HG02973 (cell line): Measurements from ENCODE around the gene IL17RB.

ENCODE experiments used
- ATAC-seq: cut with Tn5 transposase; IDR thresholded peaks from one replicate; pipeline ENCODE4 v1.9.1; 2021; ENCODE audit warnings: moderate library complexity; ENCODE audit not compliant: unreplicated experiment

Gene IL17RB

DNA sequence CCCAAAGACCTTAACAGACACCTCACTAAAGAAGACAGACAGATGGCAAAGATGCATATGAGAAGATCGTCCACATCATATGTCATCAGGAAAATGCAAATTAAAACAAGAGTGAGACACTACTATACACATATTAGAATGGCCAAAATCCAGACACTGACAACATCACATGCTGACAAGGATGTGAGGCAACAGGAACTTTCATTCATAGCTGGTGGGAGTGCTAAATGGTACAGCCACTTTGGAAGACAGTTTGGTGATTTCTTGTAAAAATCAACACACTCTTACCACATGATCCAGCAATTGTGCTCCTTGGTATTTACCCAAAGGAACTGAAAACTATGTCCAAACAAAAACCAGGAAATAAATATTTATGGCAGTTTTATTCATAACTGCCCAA is 17.8 kb upstream of the IL17RB start:
- ATAC-seq = no peak

DNA sequence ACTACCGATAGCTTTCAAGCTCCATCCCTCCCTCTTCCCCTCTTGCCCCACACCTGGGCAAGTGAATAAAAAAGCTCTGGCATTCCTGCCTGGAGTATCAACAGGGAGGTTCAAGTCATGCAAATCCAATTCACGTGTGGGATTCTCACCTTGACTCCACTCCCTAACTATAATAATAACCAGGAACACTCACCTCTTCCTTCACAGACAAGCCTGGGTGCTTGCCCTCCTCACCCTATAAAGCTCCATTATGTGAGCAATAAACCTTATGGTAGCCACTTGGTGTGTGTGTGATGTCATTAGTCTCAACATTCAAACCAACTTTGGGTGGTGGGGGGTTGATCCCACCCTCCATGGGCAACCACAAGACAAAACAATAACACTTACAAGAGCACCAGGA is 16.8 kb upstream of the IL17RB start:
- ATAC-seq = no peak

DNA sequence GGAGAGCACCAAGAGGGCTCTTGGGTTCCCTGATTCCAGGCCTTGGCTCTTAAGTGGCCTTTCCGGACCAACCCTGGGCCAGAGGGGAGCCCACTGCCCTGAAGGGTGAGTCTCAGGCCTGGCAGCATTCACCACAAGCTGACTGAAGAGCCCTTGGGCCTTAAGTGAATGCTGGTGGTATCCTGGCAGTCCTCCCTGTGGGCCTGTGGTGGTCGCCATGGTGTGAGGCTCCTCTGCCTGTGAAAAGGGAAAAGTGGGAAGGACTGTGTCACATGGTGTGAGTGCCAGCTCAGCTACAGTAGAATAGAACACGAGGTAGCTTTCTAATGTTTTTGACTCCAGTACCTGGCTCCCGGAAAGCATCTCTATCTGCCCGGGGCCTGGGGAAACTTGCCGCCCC is 15.4 kb upstream of the IL17RB start:
- no peak for ATAC-seq

DNA sequence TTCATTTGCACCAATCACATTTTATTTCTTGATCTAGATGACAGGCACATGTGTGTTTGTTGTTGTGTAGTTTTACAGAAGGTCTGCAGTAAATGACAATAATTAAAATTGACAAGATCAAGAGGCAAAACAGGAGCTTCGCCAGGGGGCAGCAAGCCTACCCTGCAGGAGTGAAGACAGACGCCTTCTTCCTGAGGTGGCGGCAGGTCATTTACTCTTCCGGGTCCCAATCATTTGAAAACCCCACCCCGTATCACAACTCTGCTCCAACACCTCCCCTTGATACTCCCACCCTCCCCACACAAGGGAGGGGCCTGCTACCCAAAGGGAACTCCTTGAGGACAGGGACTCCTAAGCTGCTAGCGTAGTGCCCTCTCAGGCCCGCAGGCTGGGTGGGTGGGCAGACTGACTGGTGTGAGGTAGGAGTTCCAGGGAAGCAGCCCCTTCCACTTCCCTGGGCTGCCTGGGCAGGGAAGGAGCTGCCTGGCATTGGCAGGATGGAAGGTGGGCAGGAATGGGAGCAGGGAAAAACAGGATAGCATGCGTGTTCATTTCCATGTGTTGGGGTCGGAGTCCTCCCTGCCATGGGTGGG is 13.2 kb upstream of the IL17RB start:
- no peak for ATAC-seq

DNA sequence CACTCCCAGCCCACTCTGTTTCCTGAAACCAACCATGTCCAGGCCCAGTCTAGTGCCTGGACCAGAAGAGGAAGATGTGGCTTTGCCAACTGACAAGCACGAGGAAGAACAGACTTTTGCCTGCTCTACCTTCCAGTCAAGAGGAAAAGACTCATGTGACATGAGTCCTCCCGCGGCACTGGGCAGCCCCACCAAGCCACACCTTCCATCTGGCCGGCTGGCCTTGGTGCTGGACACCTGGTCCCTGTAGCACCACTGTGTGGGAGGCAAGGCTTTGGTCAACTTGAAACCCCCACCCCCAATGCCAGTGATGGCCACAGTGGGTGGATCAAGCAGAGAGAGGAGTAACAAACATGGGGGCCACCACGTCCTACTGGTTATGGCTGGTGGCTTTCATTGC is 12.7 kb upstream of the IL17RB start:
- no peak for ATAC-seq

DNA sequence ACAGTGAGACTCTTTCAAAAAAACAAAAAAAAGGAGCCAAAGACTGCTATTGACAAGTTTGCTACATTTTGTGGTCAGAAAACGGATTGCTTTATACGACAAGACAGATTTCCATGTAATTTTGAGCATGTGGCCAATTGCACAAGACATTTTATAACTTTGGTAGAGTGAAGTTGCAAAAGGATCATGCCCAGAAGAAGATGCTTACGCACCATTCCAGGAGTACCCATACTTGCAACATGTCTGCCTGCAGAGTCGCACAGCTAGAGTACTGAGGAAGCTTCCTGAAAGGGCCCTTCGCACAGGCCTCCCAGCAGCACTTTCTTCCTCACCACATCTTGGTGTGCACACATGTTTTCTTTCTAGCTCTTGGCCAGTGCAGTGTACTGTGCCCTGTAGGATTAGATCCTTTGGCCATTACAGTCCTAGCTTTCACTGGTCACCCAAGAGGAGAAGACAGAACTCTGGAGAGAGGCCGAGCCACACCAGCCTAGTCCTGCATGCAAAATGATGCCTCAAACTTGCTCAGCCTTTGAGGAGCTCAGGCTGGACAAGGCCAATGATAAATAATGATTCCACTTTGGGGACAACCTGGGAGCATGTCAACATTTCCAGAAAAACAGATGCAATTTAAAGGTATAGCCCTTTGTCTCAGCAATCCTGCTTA is 11.8 kb upstream of the IL17RB start:
- no peak for ATAC-seq

DNA sequence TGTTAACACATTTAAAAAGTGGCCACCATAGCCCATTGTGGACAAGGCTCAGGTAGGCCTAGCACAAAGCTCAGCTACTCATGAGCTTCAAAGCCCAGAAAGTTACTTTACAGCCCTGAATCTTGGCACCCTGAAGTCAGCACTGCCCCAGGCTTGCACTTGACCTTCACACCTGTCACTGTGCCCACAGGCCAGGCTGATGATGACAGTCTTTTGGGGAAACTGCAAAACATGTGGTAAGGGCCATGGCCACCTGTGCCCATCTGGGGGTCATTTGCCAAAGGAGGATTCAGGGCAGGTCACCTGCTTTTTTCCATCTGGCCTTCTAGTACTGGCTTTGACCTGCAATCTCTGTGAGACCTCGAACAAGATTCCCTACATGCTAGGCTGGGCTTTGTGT is 11.1 kb upstream of the IL17RB start:
- ATAC-seq = no peak

DNA sequence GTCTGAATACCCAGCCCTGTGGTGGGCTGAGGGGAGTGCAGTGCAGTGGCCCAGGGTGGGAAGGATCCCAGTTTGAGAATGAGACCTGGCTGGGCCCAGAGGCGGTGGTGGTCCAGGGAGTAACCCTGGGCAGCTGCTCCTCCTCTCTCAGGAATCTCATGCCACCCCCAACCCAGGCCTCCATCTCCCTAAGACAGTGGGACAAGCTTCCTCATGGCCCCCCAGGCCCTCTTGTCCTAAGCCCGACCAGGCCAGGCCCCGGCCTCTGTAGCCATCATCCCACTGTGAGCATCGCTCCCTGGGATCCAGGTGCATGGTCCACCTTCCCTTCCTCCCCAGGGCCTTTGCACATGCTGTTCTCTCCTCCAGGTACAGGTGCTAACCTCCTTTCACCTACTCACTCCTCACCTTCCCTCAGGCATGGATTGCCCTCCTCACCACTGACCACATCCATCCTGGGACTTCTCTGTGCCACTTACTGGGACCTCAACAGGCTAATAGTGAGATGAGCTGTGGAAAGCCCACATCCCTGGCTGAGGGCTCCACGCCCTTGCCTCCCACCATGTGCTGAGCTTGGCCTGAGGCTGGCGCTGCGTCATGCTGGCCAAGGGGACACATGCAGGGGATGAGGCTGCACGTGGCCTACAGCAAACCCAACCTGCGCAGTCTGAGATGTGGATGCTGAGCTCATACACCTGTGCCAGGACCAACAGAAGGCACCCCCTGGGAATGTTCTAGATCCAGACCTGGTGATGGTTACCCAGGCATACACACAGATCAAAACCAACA is 10.1 kb upstream of the IL17RB start:
- no peak for ATAC-seq

DNA sequence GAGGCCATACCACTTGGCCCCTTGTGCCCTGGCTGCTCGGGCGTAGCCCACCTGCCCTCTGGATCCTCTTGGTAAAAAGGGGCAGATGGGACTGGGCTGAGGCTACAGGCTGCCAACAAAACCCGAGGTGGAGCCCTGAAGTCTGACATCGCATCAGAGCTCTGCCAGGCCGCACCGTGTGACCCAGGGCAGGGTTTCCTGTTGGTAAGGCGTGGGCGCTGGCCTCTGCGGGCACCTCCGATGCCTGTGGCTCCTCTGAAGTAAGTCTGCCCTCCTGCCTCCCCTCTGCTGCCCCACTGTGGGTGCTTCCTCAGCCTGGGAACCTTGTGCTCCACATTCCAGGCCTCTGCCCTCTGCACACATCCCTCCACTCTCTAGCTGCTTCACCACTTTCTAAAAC is 9.0 kb upstream of the IL17RB start:
- ATAC-seq = no peak

DNA sequence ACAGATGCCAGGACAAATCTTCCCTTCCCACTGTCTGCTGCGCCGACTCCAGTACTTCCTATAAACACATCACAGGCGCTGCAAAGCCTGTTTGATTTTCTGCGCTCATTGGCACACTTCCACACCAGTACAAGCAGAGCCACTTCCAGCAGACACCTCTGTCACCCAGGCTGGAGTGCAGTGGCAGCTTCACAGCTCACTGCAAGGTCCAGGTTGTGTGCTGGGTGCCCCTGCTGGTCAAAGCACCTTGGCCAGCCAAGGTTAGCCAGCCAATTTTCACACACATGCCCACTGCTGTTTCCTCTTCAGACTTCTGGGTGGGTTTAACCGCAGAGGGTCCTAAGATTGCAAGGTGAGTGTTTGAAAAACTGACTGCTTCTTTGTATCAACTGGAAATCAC is 5.1 kb upstream of the IL17RB start:
- ATAC-seq = no peak

DNA sequence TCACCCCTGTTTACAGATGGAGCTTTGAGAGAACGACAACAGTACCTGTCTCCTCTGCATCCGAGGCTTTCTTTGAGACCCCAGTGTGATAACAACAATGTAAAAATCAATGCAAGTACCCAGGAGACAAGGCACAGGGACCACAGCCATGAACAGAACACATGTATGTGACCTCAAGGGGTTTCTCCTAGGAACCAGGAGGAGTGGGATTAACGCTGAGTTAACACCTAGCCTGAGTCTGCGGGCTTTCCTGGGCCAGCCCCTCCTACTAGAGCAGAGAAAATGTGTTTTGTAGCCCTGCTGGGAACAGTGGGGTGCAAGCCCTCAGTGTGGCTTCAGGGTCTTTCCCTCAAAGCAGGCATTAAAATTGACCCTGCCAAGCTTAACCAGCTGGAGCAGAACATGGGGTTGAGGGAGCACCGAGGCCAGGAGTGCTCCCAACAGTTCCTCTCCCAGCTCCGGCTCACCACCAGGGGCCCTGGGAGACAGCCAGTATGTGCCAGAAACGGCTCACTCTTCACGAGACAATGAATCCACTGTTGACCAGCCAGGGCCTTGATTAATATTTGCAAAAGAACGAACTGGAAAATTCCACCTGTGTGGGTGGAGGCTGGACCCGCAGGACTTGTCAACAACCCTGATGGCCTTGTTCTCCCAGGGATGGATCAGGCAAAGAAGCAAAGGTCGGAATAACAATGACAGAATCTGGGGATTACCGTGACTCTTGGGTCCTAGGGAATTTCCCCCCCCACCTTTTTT is 3.8 kb upstream of the IL17RB start:
- no peak for ATAC-seq

DNA sequence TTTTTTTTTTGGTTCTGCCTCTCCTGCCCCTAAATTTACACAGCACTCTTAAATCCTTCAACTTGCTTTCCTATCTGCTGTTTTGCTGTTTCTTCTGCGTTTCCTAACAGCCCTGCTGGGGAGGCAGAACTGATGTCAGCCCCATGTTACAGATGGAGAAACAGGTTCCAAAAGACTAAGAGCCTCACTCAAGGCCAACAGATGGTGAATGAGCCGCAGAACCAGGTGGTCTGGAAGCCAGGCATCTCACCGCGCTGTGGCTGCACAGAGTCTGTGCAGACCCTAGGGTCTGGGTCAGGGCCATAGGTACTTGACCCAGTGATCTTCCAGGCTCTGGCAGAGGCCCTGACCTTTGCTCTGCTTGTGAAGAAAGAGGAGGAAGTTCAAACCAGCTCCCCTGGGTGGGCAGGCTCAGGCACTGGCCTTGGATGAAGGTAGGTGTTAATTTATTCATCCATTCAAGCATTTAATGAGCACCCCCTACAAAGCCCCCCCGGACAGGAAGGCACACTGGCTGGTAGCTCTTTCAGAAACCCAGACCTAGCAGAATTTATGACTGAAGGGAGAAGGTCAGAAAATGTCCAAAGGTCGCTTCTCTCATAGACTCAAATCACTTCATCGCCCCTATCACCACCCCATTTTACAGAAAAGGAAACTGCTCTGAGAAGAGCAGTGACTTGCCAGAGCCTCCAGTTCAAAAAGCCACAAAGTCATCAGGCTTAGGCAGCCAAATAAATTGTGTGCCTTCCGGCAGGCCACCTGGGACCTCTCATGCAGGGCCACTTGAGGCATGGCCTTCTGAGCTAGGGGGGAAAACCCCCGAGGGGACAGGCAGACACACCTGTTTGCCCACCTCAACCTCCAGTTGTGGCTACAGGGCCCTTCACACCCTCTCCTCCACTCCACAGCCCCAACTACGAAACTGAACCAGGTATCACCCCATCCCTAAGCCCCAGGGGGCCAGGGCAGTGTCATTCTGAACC is 2.9 kb upstream of the IL17RB start:
- no peak for ATAC-seq

DNA sequence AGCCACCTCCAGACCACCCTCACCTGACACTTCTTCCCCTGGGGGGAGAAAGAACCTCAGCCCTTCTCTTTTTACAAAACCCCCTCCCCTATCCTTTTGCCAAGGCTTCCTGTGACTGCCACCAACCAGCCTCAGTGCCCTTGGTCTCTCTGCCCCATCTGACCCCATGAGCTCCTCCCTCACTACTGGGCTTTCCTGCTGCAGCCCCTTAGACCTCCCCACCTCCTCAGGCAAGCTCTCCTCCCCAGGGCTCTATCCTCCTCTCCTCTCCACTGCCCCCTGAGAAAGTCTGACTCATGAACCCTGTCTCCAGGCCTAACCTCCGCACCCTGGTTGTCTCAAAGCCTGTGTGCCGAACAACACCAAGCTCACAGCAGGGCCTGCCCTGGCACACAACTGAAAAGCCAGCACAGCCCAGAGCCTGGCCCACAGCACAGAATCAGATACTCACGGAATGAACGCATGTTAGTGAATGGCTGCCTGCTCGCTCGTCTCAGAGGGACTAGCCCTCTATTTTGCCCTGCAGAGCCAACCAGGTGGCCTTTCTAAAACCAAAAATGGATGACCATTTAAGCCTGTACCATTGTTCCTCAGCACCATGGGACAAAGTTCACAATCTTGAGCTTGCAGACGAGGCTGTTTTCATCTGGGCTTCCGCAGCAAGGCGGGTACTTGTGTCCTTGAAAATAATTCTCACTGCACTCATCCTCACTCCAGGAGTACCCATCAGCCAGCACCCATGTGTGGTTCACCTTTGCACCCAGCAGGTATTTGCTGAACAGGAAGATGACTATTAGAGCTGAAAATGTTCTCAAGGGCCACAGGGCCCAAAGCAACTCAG is 1.9 kb upstream of the IL17RB start:
- no peak for ATAC-seq

DNA sequence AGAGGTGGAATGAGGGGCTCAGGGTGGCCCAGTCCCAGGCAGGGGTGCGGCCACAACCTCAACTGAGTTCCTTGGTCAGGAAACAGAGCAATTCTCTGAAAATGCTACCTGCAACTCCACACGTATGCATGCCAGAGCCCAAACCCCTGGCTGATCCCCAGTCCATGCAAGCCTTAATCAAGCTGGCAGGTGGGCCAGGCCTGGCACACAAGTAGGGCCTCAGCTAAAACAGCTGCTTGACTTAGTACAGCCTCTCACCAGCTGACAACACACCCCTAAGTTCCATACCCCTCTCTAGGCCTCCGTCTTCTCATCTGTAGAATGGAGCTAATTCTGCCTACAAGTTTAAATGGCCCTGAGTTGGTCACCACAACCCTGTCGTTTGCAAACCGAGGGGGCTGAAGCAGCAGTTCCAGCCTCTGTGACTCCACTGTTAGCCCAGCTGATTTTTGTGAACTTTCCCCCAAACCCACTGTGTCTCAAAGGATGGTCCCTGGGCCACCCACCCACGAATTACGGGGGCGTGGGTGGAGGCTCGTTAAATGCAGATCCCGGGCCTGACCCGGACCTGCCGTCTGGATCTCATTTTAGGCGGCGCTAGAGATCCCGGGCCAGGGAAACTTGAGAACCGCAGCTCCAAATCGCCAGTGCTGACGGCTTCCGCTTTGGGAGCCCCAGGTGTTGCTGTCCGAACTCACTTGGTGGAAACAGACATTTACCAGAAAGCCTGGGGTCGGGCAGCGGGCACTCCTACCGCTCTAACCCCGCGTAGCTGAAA is 1.1 kb upstream of the IL17RB start:
- no peak for ATAC-seq

DNA sequence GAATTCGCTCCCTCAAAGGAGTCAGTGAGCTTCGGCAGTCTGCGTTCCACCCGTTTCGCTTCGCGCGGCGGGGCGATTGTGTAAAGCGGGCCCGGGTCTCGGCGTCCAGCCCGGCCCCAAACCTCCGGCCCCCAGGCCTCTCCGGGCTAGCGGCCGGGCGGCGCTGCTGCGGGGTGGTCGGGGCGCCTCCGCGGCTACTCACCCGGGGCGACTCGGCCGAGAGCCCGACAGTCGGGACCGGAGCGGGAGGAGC is 561 bp upstream of the IL17RB start:
- no peak for ATAC-seq

DNA sequence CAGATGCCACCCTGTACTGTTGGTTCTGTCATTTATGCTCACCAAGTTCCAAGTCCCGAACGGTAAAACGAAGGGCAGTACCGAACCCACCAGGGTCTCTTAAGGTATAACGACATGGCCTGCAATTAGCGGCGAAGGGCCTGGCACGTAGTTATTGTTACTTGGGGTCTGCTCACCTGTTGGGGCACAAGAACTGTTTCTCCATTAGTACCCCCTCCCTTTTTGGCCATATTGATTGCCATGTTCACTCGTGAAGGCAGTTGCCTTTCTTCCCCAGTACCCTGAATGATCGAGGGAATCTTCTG is 435 bp downstream of the IL17RB start:
- ATAC-seq = no peak

DNA sequence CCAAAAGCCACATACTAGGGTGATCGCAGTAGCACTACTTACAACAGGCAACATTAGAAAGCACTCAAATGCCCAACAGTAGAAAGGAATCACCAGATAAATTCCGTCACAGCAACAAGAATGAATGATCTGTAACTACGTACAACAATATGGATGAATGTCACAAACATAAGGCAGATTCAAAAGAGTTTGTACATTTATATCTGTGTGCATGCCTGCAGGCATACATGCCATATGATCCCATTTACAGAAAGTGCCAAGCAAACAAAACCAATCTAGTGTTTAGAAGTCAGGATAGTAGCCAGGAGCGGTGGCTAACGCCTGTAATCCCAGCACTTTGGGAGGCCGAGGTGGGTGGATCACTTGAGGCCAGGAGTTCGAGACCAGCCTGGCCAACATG is 3.5 kb downstream of the IL17RB start:
- no peak for ATAC-seq

DNA sequence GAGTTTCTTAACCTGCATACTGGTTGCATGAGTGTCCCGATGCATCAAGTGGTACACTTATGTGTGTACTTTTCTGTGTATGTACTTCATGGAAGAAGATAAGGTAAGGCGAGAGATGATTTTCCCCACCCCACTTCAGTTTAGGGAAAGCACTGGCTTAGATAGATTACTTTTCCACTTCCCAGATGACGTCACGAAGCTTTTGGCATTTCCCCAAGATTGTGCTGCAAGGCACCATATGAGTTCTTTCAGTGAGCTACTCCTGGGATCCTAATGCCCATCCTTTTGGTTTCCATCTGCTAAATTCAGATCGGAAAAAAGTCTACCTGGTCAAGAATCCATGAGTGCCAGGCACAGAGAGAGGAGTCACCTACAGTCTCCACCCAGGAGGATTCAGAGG is 4.5 kb downstream of the IL17RB start:
- ATAC-seq = no peak

DNA sequence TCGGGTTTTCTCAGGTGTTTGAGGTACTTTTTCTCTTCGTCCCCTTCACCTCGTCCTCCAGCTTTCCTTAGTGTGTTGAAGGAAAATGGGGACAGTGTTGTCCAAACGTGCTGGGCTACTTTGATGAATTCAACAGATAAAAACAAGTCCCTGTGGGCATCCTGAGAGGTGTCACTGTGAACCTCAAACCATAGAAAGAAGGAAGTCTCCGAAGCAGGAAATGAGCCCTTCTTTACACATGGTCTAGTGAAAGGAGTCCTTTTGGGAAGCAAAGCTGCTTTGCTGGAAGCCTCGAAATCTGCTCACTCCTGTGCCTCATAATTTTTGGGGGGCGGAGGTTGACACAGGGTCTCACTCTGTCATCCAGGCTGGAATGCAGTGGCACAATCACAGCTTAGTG is 10.6 kb downstream of the IL17RB start:
- no peak for ATAC-seq
